GM08714 (cell line): ENCODE data around the gene ARL3.
"Not testable (repeated sequence)": the region's sequence is repeated elsewhere in the genome, so short reads cannot be mapped to it uniquely, and the experiment has no call there.

Experiments used
- H3K4me3 ChIP-seq: fragments of 200-500 bp; sonication (Bioruptor generic); 2 replicates; pipeline ENCODE4 v1.5.1; 2014; ENCODE audit warnings: mild to moderate bottlenecking, low read length, inconsistent platforms
- ZNF274 ChIP-seq: IDR thresholded peaks from 2 replicates; pipeline ENCODE4 v1.6.1; 2012; ENCODE audit warnings: mild to moderate bottlenecking, low read depth, low read length

Gene ARL3

GRCh38 chr10:102702742-102703141 is 11.5 kb downstream of the ARL3 start:
- no peak for TF ChIP-seq ZNF274
- H3K4me3 ChIP-seq: no peak overlapping the region

GRCh38 chr10:102701796-102702195 is 12.4 kb downstream of the ARL3 start:
- no peak overlapping the region for H3K4me3 ChIP-seq
- TF ChIP-seq ZNF274: no peak

- no peak overlapping the region for H3K4me3 ChIP-seq
- no peak for TF ChIP-seq ZNF274
Measured at GRCh38 chr10:102701272-102701671, 12.9 kb downstream of the ARL3 start.

DNA sequence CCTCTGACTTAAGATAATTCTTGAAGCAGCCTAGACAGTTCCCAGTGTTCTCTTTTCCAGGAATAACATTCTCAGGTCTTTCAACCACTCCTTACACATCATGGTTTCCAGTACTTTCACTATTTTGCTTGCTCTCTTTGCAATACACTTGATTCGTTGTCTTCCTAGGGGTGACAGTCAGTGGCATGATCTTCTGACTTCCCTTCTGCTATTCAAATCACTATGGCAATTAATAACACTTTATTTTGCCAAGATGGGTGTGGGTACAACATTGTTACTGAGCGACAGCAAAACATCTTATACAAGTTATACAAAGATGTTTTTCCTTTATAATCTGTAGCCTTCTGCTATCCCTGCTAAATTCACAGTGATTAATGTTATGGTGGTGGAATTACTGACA is 15.3 kb downstream of the ARL3 start:
- H3K4me3 ChIP-seq: no peak overlapping the region
- no peak for TF ChIP-seq ZNF274

GRCh38 chr10:102696736-102697135 is 17.5 kb downstream of the ARL3 start:
- no peak for TF ChIP-seq ZNF274
- no peak overlapping the region for H3K4me3 ChIP-seq

DNA sequence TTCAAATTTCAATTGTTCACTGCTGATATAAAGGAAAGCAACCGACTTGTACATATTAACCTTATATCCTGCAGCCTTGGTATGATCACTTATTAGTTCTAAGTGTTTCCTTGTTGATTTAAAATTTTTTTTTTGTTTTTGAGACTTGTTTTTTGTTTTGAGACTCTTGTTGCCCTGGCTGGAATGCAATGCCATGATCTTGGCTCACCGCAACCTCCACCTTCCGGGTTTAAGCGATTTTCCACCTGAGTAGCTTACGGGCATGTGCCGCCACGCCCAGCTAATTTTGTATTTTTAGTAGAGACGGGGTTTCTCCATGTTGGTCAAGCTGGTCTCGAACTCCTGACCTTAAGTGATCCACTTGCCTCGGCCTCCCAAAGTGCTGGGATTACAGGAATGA is 18.8 kb downstream of the ARL3 start:
- not testable (repeated sequence) for H3K4me3 ChIP-seq

DNA sequence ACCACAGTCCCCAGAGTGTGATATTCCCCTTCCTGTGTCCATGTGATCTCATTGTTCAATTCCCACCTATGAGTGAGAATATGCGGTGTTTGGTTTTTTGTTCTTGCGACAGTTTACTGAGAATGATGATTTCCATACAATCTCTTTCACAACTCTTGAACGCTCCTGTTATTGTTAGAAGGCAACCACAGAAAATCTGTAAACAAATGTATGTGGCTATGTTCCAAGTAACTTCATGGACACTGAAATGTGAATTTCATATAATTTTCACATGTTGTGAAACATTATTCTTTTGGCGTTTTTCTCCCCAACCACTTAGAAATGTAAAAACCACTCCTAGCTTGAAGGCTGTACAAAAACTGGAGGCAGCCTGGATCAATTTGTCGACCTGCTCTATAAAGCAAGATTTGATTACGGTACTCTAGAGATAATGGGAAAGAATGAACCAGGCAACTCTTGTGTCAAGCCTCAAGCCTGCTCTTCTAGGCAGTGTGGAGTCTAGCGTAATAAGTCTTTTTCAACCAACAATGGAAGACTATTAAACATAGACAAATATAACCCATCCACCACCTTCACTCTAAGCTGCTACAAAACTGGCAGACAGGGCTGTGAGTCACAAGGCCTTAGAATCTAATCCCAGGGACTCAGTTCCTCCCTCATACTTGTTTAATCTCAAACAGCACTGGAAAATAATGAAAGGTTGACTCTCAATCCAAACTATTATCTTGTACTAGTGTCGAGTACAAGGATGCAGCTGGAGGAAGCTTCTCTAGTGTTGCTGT is 22.7 kb downstream of the ARL3 start:
- no peak overlapping the region for H3K4me3 ChIP-seq
- no peak for TF ChIP-seq ZNF274

GRCh38 chr10:102683736-102684135 is 30.5 kb downstream of the ARL3 start:
- TF ChIP-seq ZNF274: no peak
- no peak overlapping the region for H3K4me3 ChIP-seq

DNA sequence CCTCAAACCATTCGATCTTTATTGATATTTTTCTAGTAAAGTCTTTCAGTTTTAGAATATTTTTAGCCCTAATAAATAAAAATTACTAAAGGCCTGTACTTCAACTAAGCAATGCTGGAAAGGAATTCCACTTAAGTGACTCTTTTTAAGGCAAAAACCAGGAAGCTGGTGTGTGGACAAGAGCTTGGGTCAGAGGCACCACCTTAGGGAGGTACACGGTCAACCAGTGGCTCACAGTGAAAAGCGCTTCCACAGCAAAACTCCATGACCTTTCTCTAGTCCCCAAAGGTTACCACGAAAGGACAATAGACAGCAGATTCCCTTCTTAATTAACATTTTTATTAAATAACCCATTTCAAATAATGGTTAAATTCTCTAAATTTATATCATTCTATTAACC is 31.2 kb downstream of the ARL3 start:
- no peak overlapping the region for H3K4me3 ChIP-seq
- TF ChIP-seq ZNF274: no peak

DNA sequence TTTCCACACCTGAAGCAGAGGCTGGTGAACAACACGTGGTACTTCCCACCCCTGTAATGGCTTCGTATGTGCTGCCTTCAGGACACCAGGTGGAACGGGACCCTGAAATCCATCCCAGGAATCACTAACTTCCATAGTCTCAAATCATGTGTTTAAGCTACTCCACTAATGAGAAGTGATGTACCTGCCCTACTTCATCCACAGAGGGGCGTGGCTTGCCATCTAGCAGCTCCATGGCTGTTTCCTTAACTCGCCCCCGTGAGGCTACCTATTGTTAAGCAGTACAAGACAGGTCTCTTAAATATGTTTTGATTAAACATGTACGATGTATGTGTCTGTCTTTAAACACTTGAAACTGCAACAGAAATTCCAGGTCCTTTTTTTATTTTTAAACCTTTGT is 31.8 kb downstream of the ARL3 start:
- no peak for TF ChIP-seq ZNF274
- H3K4me3 ChIP-seq: no peak overlapping the region

DNA sequence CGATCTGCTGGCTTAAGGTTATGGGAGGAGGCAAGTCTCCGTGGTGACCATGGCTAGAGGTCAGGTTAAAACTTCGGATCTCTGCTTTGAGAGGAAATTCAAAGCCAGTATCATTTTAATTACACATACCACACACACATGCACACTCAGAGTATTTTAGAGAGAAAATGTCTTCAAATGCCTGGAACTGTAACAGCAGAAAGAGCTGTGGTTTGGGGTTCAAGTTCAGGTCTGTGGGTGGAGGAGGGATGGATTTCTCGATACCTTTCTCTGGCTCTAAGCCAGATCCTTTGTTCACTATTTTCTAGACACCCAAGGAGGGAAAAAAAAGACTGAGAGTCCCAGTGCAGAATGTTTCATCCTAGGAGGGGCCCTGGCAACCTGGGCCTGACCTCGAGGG is 32.5 kb downstream of the ARL3 start:
- no peak overlapping the region for H3K4me3 ChIP-seq
- TF ChIP-seq ZNF274: no peak

DNA sequence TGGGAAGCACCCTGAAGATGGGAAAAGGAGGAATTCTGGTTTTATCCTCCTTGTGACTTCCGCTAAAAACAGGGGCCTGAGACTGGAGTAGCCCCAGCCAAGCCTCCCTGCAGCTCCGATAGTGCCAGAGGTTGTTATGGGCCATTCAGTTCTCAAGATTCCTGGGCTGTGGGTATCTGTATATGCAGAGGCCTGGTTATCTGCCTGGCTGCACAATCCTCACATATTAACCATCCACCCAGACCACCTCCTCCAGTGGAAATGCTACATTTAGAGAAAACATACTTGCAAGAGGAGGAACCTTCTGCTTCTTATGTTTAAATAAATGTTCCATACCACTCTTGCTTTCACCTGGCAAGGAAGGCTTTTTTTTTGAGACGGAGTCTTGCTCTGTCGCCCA is 34.6 kb downstream of the ARL3 start:
- no peak for TF ChIP-seq ZNF274
- no peak overlapping the region for H3K4me3 ChIP-seq

- H3K4me3 ChIP-seq: no peak overlapping the region
- TF ChIP-seq ZNF274: no peak
Measured at GRCh38 chr10:102678842-102679289, 35.3 kb downstream of the ARL3 start.

- no peak overlapping the region for H3K4me3 ChIP-seq
- no peak for TF ChIP-seq ZNF274
Measured at GRCh38 chr10:102678068-102678400, 36.2 kb downstream of the ARL3 start.

DNA sequence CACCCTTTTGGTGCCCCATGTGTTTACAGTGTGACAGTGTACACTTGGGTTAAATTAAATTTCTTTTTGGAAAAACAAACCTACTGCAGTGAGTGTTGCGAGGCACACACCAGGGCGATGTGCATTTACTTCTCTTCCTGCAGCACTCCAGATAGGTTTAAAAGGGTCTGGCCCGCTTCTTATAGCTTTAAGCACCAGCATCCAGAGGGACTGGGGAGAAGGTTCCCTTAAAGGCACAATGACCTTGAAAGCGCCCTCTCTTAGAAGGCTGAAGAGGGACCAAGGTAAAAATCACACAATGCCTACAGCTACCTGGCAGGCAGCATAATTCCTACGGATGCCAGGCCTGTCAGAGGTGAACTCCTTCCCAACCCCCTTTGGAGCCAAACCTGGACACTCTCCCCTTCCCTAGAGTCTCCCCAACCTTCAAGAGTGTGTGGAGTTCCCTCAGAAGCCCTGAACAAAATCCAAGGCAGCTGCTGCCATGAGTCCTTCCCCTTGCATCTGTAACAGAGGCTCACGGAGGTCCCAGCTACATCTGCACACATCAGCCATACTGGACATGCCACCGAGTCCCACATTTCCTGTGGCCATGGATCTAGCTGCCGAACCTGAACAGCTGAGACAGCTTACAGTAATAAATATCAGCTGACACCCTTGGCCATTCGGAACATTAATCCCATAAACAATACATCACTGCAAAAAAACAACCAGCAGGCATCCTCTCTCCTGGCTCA is 36.7 kb downstream of the ARL3 start:
- H3K4me3 ChIP-seq: no peak overlapping the region
- TF ChIP-seq ZNF274: no peak

- H3K4me3 ChIP-seq: no peak overlapping the region
- no peak for TF ChIP-seq ZNF274
Measured at GRCh38 chr10:102676534-102677315, 37.5 kb downstream of the ARL3 start.
